GM21515 (cell line): ENCODE results near the gene CRIP3.

Source experiments
- ATAC-seq: cut with Tn5 transposase; IDR thresholded peaks from one replicate; pipeline ENCODE4 v1.9.1; 2021; ENCODE audit not compliant: unreplicated experiment

Gene CRIP3

DNA sequence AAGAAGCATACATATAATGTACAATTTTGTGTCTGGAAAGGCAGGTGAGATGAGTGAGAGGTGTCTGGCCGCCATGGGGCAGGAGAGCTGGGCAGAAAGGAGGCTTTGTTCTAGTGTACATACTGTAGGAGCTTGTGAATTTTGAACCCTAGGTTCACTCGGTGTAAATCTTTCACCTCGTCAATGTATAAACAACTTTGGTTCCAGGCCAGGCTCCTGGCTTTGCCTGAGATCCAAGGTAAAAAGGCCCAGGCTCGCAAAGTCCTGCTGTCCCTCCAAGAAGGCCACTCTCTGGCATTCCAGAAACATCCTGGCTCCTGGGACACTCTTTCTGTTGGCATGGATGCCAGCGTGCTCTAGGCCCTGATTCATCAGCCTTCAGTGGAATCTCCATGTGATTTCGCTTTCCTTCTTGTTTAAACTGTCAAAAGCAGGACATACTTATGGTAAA lies 17.7 kb downstream of the CRIP3 start:
- no peak for ATAC-seq

- no peak for ATAC-seq
Measured at GRCh38 chr6:43290339-43290904, 18.2 kb downstream of the CRIP3 start.

GRCh38 chr6:43287717-43288679 lies 20.6 kb downstream of the CRIP3 start:
- no peak for ATAC-seq

- no peak for ATAC-seq
Measured at GRCh38 chr6:43286980-43287716, 21.5 kb downstream of the CRIP3 start.

DNA sequence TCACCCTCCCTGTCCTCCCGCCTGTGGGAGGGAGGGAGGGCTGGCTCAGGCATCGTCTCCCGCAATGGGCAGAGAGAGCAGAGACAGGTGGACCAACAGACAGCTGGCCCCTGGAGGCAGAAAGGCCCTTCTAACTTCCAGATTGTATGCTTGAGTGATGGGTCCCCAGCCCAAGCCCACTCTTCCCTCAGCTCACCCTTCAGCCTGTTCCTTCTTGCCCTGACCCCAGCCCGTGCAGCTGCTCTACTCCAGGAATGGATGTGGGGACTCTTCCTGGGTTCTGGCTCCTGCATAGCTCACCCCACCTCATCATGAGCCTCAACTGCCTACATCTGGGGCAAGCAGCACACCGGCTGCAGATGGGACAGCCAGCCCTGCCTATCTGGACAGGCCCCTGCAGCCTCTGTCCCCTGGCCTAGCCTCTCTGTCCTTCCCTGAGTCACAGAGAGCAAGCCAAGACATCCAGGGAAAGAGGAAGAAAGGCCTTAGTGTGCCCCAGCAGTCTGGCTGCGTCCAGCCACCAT lies 22.1 kb downstream of the CRIP3 start:
- ATAC-seq, result no peak

DNA sequence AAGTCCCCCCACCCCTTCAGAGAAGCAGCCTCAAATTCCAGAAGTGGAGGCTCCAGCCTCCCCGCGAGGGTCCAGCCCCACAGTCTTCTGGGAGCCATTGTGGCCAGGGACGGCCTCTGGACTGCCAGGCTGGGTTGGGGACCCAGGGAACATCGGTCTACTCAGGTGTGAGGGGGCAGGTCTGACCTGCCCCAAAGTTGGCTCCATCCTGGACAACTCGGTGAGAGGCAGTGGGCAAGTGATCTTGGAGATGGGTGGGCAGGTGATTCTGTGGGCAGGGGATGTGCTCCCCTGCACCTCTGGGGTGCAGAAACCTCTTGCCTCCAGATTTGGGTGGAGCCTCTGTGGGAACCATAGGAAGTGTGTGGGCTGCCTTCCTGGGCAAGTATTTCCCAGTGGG lies 22.8 kb downstream of the CRIP3 start:
- no peak for ATAC-seq

GRCh38 chr6:43284991-43285781 lies 23.4 kb downstream of the CRIP3 start:
- ATAC-seq, result no peak

- no peak for ATAC-seq
Measured at GRCh38 chr6:43283905-43284304, 24.7 kb downstream of the CRIP3 start.

- no peak for ATAC-seq
Measured at GRCh38 chr6:43283514-43283901, 25.1 kb downstream of the CRIP3 start.

- ATAC-seq, result no peak
Measured at GRCh38 chr6:43282636-43283513, 25.8 kb downstream of the CRIP3 start.

DNA sequence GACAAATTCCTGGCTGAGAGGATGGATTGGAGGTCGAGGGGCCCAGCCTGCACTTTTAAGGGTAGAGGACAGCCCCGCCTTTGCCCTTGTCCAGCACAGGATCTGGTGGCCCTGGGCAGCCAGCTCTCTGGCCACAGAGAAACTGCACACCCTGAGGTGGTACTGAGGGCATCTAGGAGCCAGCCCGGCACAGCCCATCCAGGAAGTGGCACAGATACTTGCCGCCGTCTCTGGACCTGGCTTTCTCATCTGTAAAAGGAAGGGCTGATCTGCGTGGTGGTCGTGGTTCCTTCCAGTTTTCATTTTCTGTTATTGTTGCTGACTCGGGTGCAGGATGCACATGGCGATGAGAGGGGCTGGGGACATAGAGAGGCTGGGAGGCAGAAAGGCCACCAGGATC lies 26.6 kb downstream of the CRIP3 start:
- ATAC-seq, result no peak

DNA sequence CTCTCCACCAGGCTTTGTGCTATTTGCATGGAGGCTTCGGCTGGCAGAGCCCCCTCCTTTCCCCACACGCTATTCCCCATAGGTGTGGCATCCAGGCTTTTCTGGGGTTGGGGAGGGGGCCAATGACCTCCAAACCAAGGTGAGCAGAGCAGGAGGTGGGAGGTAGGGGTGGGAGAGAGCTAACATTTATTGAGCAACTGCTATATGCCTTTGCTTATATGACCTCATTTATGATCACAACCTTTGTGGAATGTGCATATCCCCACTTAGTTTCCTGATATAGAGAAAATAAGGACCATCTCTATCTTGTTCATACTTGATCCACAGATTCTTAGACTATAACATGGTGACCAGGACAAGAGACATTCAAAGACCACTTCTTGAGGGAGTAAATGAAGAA lies 28.4 kb downstream of the CRIP3 start:
- ATAC-seq, result no peak

- ATAC-seq, result no peak
Measured at GRCh38 chr6:43278524-43279078, 30.0 kb downstream of the CRIP3 start.

DNA sequence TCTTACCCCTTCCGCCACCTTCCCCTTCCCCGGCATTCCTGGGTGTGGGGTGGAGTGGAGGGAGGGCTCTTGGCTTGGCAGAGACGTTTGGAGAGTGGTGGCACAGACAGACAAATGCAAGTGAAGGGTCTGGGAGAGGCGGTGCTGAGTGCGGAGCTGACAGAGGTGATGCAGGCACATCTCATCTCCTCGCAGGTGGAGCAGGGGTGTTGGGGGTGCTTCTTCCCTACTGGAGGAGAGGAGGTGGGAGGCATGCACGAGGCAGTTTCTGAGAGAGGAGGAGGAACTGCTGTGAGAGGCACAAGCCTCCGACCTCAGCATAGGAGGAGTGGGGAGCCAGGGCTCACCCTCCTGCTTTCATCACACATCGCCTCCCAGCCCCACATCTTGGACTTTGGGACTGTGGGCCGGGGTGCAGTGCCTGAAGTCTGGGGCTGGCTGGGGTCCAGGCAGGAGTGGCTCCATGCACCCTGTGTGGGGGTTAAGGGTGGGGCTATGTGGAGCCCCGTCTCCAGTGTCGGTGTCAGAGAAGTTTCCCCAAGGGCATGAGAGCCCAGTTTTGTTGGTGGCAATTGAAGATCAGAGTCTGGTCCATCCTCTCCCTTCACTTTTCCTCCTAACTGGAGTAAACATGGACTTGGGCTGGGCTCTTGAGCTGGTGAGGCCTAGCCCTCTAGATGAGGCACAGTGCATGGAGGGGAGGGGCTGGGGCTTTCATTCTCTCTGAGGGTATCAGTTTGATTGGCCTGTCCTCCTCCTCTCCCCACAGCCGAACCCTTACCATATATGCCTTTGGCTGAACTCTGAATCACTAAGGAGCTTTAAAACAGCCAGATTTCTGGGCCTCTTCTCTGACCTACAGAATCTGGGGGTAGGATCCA lies 30.7 kb downstream of the CRIP3 start:
- no peak for ATAC-seq

DNA sequence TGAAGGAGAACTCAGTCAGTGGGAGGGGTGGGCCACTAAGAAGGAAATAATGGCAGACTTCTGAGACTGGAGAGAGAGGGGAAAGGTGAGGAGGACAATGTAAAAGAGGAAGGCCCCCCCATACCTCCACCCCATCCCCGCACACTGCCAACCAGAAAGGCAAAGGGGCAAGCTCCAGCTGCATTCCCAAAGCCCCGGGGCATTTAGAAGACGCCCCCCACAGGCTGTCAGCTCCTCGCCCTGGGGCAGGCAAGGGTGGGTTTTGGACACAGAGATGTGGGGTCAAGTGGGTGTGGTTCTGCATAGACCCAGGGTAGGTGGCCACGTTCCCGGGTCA lies 31.4 kb downstream of the CRIP3 start:
- ATAC-seq, result no peak

DNA sequence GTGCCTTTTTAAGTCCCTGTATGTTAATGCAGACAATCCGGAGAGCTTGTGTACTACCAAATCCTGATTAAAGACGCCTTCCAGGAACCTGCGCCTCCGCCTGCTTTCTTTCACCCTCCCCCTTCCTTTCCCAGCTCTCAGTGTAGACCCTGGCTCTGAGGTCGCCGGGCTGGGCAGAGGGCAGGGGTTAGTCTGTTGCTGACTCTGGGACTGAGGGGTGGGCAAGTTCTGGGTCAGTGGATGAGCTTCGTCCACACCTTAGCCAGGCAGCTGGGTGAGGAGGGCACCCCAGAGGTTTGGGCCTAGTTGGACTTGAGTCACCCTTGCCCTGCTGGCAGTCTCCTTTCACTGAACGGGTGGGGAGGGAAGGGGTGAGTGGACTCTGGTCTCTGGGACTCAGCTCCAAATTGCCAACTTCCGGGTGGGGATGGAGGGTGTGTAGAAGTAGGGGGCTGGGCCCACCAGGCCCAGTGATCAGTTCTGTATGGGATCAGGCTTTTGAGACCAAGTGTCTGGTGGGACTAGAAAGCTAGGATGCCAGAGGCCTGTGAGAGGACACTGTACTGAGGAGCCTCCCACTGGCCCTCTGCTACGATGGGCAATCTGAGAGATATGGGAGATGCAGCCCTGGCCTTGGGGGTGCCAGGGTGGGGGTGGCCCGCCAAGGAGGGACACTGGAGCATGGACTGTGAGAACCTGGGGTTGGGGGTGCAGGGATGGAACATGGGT lies 31.9 kb downstream of the CRIP3 start:
- no peak for ATAC-seq

DNA sequence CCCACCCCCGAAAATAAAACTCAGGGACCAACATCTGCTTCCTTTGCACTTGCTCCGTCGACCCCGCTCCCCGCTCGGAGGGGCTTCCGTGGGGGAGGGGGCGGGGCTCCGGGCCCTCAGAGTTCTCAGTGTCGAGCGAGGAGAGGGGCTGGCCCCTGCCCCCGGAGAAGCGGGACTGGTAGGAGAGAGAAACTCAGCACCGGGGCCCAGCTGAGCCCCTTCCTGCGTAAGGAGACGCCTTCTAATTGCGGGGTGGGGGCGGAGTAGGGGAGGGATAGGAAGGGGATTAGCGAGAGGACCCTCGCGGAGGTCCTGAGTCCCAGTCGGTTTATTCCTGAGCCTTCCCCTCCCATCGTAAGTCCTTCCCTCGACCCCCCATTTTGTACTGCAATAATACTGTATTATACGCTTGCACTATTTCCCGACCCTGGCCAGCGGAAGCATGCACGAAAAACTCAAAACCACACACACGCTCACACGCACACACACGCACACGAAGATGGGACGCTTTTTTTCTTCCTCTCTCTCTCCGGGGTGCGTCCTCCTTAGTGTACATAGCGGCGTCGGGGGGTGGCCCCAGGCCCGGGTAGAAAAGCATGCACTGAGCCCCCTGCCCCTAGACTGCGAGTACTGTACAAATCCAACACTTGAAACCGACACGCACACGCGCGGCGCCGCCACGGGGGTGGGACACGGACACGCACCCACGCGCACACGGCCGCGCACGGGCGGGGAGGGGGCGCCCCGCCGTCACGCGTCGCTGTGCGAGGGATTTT lies 32.6 kb downstream of the CRIP3 start:
- ATAC-seq, result no peak
